Progenitor cell of endocrine pancreas (in vitro differentiated cells): ENCODE data around the gene PSAPL1. TPM values are rescaled to one million over a fixed set of nuclear protein-coding genes. Genes with fewer than 3 reads are reported as not detected.
A peak's percentile ranks its signal among the peaks of the same experiment; 100 is the strongest.

ENCODE experiments used
- DNase-seq: peaks from one replicate; pipeline ENCODE4 v3.0.0; 2021; ENCODE audit warnings: low spot score; ENCODE audit not compliant: unreplicated experiment
- H3K27ac Mint-ChIP-seq: 2 replicates; pipeline ENCODE4 v1.8.0; 2021; ENCODE audit warnings: mild to moderate bottlenecking, moderate library complexity, mixed read lengths
- H3K27me3 Mint-ChIP-seq: 2 replicates; pipeline ENCODE4 v1.8.0; 2021; ENCODE audit warnings: mixed read lengths
- H3K36me3 Mint-ChIP-seq: 2 replicates; pipeline ENCODE4 v1.8.0; 2022; ENCODE audit warnings: mixed read lengths; ENCODE audit not compliant: insufficient read depth
- H3K4me1 Mint-ChIP-seq: 2 replicates; pipeline ENCODE4 v1.8.0; 2021; ENCODE audit warnings: low read depth, mixed read lengths
- H3K4me3 Mint-ChIP-seq: 2 replicates; pipeline ENCODE4 v1.8.0; 2021; ENCODE audit warnings: low read depth, mild to moderate bottlenecking, moderate library complexity, mixed read lengths
- H3K9me3 Mint-ChIP-seq: 2 replicates; pipeline ENCODE4 v1.8.0; 2021; ENCODE audit warnings: low read depth, mixed read lengths
- total RNA-seq: library from RNA; stranded (reverse); gene quantifications from 2 replicates; pipeline ENCODE4 v1.2.1, GENCODE V29; 2021
- TF ChIP-seq, protein P1 (sequence below): fragments of 200-600 bp; sonication (generic); IDR thresholded peaks from one replicate; pipeline ENCODE4 v1.5.0; 2021; ENCODE audit warnings: antibody characterized with exemption, mild to moderate bottlenecking; ENCODE audit not compliant: unreplicated experiment

PSAPL1 gene
- total RNA-seq, 1 donor from 2014 or later, result 0.14 TPM

DNA sequence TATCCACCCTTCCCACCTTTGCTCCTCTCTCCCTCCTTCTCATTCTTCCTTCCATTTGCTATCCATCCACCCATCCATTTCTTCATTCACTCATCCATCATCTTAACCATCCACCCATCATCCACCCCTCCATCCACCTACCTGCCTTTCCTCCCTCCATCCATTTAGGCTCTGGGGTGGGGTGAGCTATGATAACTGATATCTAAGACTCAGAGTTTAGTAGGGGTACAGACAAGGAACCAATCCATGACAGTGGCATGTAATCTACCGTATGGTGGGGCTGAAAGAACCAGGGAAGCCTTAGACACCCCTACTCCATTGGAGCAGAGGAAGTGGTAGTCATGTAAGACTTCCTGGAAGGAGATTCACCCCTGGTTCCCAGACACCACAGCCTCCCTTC is 23.2 kb downstream of the PSAPL1 start:
- Mint-ChIP-seq H3K36me3 (peaks cover 9% of the 10 kb centered on the region), H3K9me3 (peaks cover 22% of the 10 kb centered on the region), H3K4me1 (peaks cover 35% of the 10 kb centered on the region), H3K27me3 (no peaks in the 10 kb centered on the region), H3K4me3 (no peak overlapping the region), H3K27ac (no peak overlapping the region)
- TF ChIP-seq, protein P1, sequence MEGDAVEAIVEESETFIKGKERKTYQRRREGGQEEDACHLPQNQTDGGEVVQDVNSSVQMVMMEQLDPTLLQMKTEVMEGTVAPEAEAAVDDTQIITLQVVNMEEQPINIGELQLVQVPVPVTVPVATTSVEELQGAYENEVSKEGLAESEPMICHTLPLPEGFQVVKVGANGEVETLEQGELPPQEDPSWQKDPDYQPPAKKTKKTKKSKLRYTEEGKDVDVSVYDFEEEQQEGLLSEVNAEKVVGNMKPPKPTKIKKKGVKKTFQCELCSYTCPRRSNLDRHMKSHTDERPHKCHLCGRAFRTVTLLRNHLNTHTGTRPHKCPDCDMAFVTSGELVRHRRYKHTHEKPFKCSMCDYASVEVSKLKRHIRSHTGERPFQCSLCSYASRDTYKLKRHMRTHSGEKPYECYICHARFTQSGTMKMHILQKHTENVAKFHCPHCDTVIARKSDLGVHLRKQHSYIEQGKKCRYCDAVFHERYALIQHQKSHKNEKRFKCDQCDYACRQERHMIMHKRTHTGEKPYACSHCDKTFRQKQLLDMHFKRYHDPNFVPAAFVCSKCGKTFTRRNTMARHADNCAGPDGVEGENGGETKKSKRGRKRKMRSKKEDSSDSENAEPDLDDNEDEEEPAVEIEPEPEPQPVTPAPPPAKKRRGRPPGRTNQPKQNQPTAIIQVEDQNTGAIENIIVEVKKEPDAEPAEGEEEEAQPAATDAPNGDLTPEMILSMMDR, result no peak
- no peak for DNase-seq

DNA sequence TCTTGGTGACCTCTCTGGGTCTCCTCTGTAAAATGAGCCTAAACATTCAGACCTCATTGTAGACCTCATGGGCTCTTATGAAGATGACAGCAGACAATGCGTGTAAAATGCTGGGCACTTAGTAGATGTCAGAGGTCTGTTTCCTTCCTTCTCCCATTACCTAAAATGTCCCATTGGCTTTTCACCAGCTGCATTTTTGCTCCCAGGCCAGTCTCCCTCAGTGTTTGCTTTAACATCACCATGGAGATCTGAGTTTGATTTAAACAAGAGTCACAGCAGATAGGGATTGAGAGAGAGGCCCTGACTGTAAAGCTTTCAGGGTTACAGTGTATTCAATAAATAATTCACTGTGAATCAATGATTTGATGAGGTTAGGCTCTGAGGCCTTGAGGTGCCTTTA is 24.3 kb downstream of the PSAPL1 start:
- Mint-ChIP-seq H3K27me3 (no peaks in the 10 kb centered on the region), H3K27ac (no peak overlapping the region), H3K36me3 (peaks cover 9% of the 10 kb centered on the region), H3K4me3 (no peak overlapping the region), H3K9me3 (peaks cover 32% of the 10 kb centered on the region), H3K4me1 (peaks cover 25% of the 10 kb centered on the region)
- TF ChIP-seq, protein P1, result no peak
- DNase-seq, result no peak

DNA sequence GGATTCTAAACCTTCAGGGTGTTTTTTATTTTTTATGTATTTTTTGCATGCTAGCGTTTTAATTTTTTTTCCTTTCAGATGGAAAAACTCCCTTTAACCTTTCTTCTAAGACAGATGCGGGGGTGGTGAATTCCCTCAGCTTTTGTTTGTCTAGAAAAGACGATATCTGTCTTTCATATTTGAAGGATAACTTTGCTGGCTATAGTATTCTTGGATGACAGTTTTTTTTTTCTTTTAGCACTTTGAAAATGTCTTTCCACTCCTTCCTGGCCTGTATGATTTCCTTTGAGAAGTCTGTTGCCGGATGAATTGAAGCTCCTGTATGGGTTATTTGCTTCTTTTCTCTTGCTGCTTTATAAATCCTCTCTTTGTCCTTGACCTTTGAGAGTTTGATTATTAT is 26.6 kb downstream of the PSAPL1 start:
- TF ChIP-seq, protein P1, result no peak
- H3K27ac Mint-ChIP-seq, result no peak overlapping the region
- peaks cover 38% of the 10 kb centered on the region for H3K9me3 Mint-ChIP-seq
- H3K4me1 Mint-ChIP-seq, result peaks cover 15% of the 10 kb centered on the region
- peaks cover 9% of the 10 kb centered on the region for H3K36me3 Mint-ChIP-seq
- H3K4me3 Mint-ChIP-seq, result no peak overlapping the region
- DNase-seq, result no peak
- no peaks in the 10 kb centered on the region for H3K27me3 Mint-ChIP-seq

DNA sequence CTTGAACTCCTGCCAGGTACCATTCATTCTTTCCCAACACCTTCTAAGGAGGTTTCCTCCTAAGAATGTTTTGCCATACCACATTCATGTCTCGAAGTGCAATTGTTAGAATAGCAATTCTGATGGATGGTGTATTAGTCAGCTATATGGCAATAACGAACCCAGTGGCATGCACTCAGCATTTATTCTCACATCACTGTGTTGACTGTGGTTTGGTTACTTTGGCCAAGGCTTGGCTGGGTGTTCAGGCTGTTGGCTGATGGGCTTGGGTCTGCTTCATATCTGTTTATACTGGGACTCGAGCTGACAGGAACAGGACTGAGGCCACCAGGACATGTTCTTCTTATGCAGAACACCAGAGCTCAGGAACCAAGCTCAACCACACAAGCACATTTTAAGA is 31.7 kb downstream of the PSAPL1 start:
- DNase-seq, result no peak
- Mint-ChIP-seq H3K4me3 (no peak overlapping the region), H3K27me3 (peaks cover 18% of the 10 kb centered on the region), H3K4me1 (peaks cover 7% of the 10 kb centered on the region), H3K9me3 (peaks cover 32% of the 10 kb centered on the region), H3K27ac (no peak overlapping the region), H3K36me3 (peaks cover 1% of the 10 kb centered on the region)
- TF ChIP-seq, protein P1, result no peak

DNA sequence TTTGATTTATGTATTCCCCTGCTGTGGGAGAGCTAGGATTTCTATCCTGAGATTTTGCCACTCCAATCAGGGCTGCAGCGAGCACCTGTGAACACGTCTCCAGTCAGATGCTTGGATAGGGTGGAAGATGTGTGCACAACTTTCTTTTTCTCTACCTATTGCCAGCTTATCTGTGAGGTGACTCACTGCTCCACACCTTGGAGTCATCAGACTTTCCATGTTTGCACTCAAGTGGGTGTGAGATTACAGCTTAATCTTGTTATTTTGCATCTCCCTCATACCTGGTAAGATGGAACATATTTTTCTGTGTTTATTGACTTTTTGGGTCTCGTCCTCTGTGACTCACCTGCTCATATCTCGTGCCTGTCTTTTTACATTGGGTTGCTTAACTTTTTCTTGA is 32.2 kb downstream of the PSAPL1 start:
- Mint-ChIP-seq H3K27ac (peak overlapping the region; percentile 80), H3K4me3 (no peak overlapping the region), H3K27me3 (peaks cover 22% of the 10 kb centered on the region), H3K36me3 (peaks cover 1% of the 10 kb centered on the region), H3K4me1 (peaks cover 7% of the 10 kb centered on the region), H3K9me3 (peaks cover 32% of the 10 kb centered on the region)
- DNase-seq, result no peak
- TF ChIP-seq, protein P1, result no peak
